Uterus (tissue), 4 donors: Measurements from ENCODE around the gene CDK10. TPM values are rescaled to one million over a fixed set of nuclear protein-coding genes. Genes with fewer than 3 reads are reported as not detected.

ENCODE experiments used
- DNase-seq, 2 donors: peaks; one replicate each; pipeline ENCODE4 v3.0.0-alpha.2; 2019 to 2020
- H3K27ac ChIP-seq, 2 donors: fragments of 200-600 bp; sonication (generic); 1 replicate in 1 of 2; 2 replicates in 1 of 2; pipeline ENCODE4 v1.5.1; 2016 to 2018
- H3K27me3 ChIP-seq, 2 donors: fragments of 200-600 bp; sonication (generic); one replicate each; pipeline ENCODE4 v1.5.1; 2018 to 2019; ENCODE audit warnings: control low read depth in 1 of 2
- H3K36me3 ChIP-seq, 2 donors: fragments of 200-600 bp; sonication (generic); one replicate each; pipeline ENCODE4 v1.5.1; 2019; ENCODE audit warnings: control low read depth in 1 of 2
- H3K4me1 ChIP-seq, 2 donors: fragments of 200-600 bp; sonication (generic); one replicate each; pipeline ENCODE4 v1.5.1; 2018 to 2019; ENCODE audit warnings: control low read depth in 1 of 2
- H3K4me3 ChIP-seq, 2 donors: fragments of 200-600 bp; sonication (generic); 1 replicate in 1 of 2; 2 replicates in 1 of 2; pipeline ENCODE4 v1.5.1; 2018 to 2019; ENCODE audit warnings: mild to moderate bottlenecking in 1 of 2
- H3K9me3 ChIP-seq, 2 donors: fragments of 200-600 bp; sonication (generic); one replicate each; pipeline ENCODE4 v1.5.1; 2019; ENCODE audit warnings: control low read depth in 1 of 2
- POLR2A ChIP-seq, 2 donors: fragments of 450-650 bp; IDR thresholded peaks; one replicate each; pipeline ENCODE4 v1.6.1; 2016; ENCODE audit warnings: antibody characterized with exemption in 2 of 2, mild to moderate bottlenecking in 1 of 2, moderate library complexity in 1 of 2
- intact Hi-C: fragments of 100-400 bp; cut with DNase I; formaldehyde crosslinking; loops from one replicate; pipeline ENCODE4 v1.15.1; 2023; ENCODE audit warnings: low total_unique reads
- total RNA-seq, 4 donors: library from RNA; depleted of rRNA in 3 of 4; stranded (reverse); fragments of >200 nt in 3 of 4; gene quantifications; one replicate each; pipeline versions ENCODE4 v1.1.0 to v1.2.4, GENCODE V29; 2014 to 2023
- TF ChIP-seq, protein P1 (sequence below), 4 experiments: fragments of 200-600 bp in 2 of 4; fragments of 450-650 bp in 2 of 4; sonication (generic) in 2 of 4; IDR thresholded peaks; one replicate each; pipeline ENCODE4 v1.5.1; 2016 to 2019; ENCODE audit warnings: antibody characterized with exemption in 4 of 4, mild to moderate bottlenecking in 2 of 4, moderate library complexity in 1 of 4
- donor health status: DM: yes; HTN: yes; CAD: no.

The CDK10 gene
- total RNA-seq, 4 donors from 2014 or later = 13.8 to 90.7 (median 62.5) TPM

GRCh38 chr16:89707695-89708094 lies 21.2 kb downstream of the CDK10 start:
- no peak for DNase-seq
- intact Hi-C loops = loop anchor here (5.0 kb wide), 1 partner anchor 240 kb away; the partner anchor contains the start of gene DEF8

DNA sequence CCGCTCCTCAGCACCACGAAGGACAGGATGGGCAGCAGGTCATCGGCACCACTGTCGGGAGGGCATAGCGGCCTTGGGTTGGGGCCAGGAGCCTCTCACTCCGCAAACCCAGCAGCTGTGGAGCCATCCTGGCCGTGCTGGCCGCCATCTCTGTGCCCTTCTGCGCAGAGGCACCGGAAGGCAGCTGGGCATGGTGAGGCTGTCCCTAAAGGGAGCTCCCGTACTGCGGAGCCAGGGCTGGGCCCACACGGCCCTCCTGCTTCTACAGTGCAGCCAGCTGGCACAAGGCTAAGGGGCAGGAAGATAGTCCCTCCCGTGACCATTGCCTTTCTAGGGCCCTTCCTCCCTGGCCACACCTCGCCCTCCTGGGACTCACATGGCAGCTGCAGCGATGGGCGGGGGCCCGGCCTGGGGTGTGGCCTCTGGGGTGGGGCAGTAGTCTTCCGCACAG lies 22.0 kb downstream of the CDK10 start:
- TF ChIP-seq, protein P1, sequence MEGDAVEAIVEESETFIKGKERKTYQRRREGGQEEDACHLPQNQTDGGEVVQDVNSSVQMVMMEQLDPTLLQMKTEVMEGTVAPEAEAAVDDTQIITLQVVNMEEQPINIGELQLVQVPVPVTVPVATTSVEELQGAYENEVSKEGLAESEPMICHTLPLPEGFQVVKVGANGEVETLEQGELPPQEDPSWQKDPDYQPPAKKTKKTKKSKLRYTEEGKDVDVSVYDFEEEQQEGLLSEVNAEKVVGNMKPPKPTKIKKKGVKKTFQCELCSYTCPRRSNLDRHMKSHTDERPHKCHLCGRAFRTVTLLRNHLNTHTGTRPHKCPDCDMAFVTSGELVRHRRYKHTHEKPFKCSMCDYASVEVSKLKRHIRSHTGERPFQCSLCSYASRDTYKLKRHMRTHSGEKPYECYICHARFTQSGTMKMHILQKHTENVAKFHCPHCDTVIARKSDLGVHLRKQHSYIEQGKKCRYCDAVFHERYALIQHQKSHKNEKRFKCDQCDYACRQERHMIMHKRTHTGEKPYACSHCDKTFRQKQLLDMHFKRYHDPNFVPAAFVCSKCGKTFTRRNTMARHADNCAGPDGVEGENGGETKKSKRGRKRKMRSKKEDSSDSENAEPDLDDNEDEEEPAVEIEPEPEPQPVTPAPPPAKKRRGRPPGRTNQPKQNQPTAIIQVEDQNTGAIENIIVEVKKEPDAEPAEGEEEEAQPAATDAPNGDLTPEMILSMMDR (IDR thresholded peaks at IDR 0.05) = no peak
- no peak for TF ChIP-seq POLR2A (IDR thresholded peaks at IDR 0.05)

More at GRCh38 chr16:89707695-89708094, 21.2 kb downstream of the CDK10 start:
- Histone ChIP-seq H3K36me3 (no peaks in the 10 kb centered on the region), H3K27ac (no peak overlapping the region), H3K27me3 (no peaks in the 10 kb centered on the region), H3K9me3 (no peaks in the 10 kb centered on the region), H3K4me1 (no peaks in the 10 kb centered on the region), H3K4me3 (no peak overlapping the region)
- TF ChIP-seq, protein P1 (IDR thresholded peaks at IDR 0.05) = no peak
- TF ChIP-seq POLR2A (IDR thresholded peaks at IDR 0.05) = no peak

DNA sequence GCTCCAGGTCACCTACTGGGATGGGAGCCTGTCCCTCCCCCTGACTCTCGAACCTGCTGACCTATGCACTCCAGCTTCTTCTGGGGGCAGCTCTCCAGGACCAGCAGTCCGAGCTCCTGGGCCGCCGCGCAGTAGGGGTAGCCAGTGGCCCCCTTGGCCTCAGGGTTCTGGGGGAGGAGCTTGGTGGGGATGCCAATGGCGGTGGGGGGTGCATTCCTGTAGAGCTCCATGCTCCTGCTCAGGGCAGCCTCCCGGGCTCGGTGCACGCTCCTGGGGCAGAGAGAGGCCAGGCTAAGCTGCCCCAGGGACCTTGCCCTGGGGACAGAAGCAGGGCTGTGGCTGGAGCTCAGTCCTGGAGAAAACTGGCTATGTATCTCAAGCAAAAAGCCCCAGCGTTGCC lies 22.7 kb downstream of the CDK10 start:
- DNase-seq = no peak
- Histone ChIP-seq H3K4me3 (no peak overlapping the region), H3K36me3 (no peaks in the 10 kb centered on the region), H3K27me3 (no peaks in the 10 kb centered on the region), H3K4me1 (no peaks in the 10 kb centered on the region), H3K27ac (no peak overlapping the region), H3K9me3 (no peaks in the 10 kb centered on the region)
- intact Hi-C loops = loop anchor here (5.0 kb wide), 1 partner anchor 238 kb away; the partner anchor contains the start of gene DEF8
- TF ChIP-seq, protein P1 (IDR thresholded peaks at IDR 0.05) = no peak
- no peak for TF ChIP-seq POLR2A (IDR thresholded peaks at IDR 0.05)

More for the DNA sequence above, 22.0 kb downstream of the CDK10 start:
- H3K27ac ChIP-seq = no peak overlapping the region
- no peak overlapping the region for H3K4me3 ChIP-seq
- DNase-seq = no peak
- H3K27me3 ChIP-seq = no peaks in the 10 kb centered on the region
- intact Hi-C loops = loop anchor here (5.0 kb wide), 1 partner anchor 239 kb away; the partner anchor contains the start of gene DEF8
- no peaks in the 10 kb centered on the region for H3K4me1 ChIP-seq
- no peaks in the 10 kb centered on the region for H3K36me3 ChIP-seq
- H3K9me3 ChIP-seq = no peaks in the 10 kb centered on the region

- intact Hi-C loops = loop anchor here (5.0 kb wide), 1 partner anchor 237 kb away; the partner anchor contains the start of gene DEF8
- Histone ChIP-seq H3K4me3 (no peak overlapping the region), H3K36me3 (no peaks in the 10 kb centered on the region), H3K27ac (no peak overlapping the region), H3K9me3 (no peaks in the 10 kb centered on the region), H3K27me3 (no peaks in the 10 kb centered on the region), H3K4me1 (no peaks in the 10 kb centered on the region)
- DNase-seq = no peak
- TF ChIP-seq, protein P1 (IDR thresholded peaks at IDR 0.05) = no peak
- no peak for TF ChIP-seq POLR2A (IDR thresholded peaks at IDR 0.05)
These were observed 23.4 kb downstream of the CDK10 start for GRCh38 chr16:89709716-89710432.
